Measurements from ENCODE around the gene YPEL1. TPM values are rescaled to one million over a fixed set of nuclear protein-coding genes. Genes with fewer than 3 reads are reported as not detected.

The YPEL1 gene
- total and polyA plus RNA-seq, 10 of the 15 experiments (the other 5 are each of a cell fraction or from before 2014, with no cell fraction given): 0.13 to 5.0 (median 1.6) TPM

- H4K20me1 ChIP-seq (ENCODE audit: control insufficient read depth, insufficient read depth): no peaks in the 10 kb centered on the region
- intact Hi-C loops (cut with micrococcal nuclease; ENCODE audit: unreplicated experiment) (no loop called here), in situ Hi-C loops (cut with MboI) (no loop called here)
- ChIA-PET RAD21 (ENCODE audit: unreplicated experiment) (interaction anchor here (1.0 to 1.6 kb wide), 2 partner anchors 8 to 112 kb away, joined by 4 read pairs; no protein-coding TSS in a partner anchor), SMC1A (ENCODE audit: uncharacterized antibody, unreplicated experiment) (interaction anchor here (1.0 to 2.4 kb wide), 2 partner anchors 9 to 57 kb away, joined by 3 to 8 read pairs; partner anchors contain the start of gene SDF2L1), POLR2A (interaction anchor here (1.4 kb wide), 2 partner anchors 9 to 74 kb away, joined by 3 to 4 read pairs; partner anchors contain the start of gene SDF2L1), CTCF (interaction anchor here (0.8 to 0.9 kb wide), 4 partner anchors 9 to 558 kb away, joined by 3 to 4 read pairs (median 3); partner anchors contain the start of gene SDF2L1)
- H3K9me3 ChIP-seq (replicated peaks; ENCODE audit: control insufficient read depth, insufficient read depth, low read length): no peaks in the 10 kb centered on the region
- H3K9ac ChIP-seq (ENCODE audit: control insufficient read depth, insufficient read depth, low read length): peak overlapping the region; percentile 95
- no peak for FAIRE-seq
- peak overlapping the region; percentile 73 for H3K4me3 ChIP-seq
- no peaks in the 10 kb centered on the region for H3K27me3 ChIP-seq (replicated peaks in 1 of 2; ENCODE audit: control insufficient read depth in 2 of 2, insufficient read depth in 2 of 2, low read length in 1 of 2)
- H3K79me2 ChIP-seq (ENCODE audit: control insufficient read depth, insufficient read depth, low read length): peaks cover 11% of the 10 kb centered on the region
- TF ChIP-seq IKZF2 (IDR thresholded peaks at IDR 0.05): 0 out of 4 replicates have a peak, but pooled peaks of 1 of the 2 experiments have one; percentile 8
- TF ChIP-seq NRF1 (conservative IDR thresholded peaks at IDR 0.05; ENCODE audit: low read depth, low read length): no peak
- TF ChIP-seq PKNOX1 (IDR thresholded peaks at IDR 0.05): no peak
- TF ChIP-seq LARP7 (IDR thresholded peaks at IDR 0.05): no peak
- TF ChIP-seq NFIC (IDR thresholded peaks at IDR 0.05; ENCODE audit: low read depth, low read length): no peak
- no peak for TF ChIP-seq SIX5 (IDR thresholded peaks at IDR 0.05; ENCODE audit: low read depth, low read length, severe bottlenecking)
- TF ChIP-seq CBFB (IDR thresholded peaks at IDR 0.05; ENCODE audit: low read depth): no peak; the same call in 1 of the 2 replicates
- peak; percentile 22 for ATAC-seq
- peak overlapping the region; percentile 93 for H3K4me2 ChIP-seq (ENCODE audit: control insufficient read depth, insufficient read depth)
- BruUV-seq (replicated peaks): TSS peak; percentile 84
- H3K4me1 ChIP-seq (ENCODE audit: control insufficient read depth, insufficient read depth, low read length): peaks cover 8% of the 10 kb centered on the region
- DNase-seq (ENCODE audit: low read depth, low spot score): no peak
- WGBS (ENCODE audit: insufficient coverage, insufficient replicate concordance, low lambda C conversion rate, missing lambda C conversion rate): 27% methylated on average over 6 of the region's 6 CpGs
- peak overlapping the region; percentile 88 for H2AFZ ChIP-seq (ENCODE audit: control insufficient read depth, low read depth, low read length)
- peak overlapping the region; percentile 89 for H3K27ac ChIP-seq (ENCODE audit: control insufficient read depth, insufficient read depth)
- peaks cover 3 to 6% of the 10 kb centered on the region in 2 experiments for H3K36me3 ChIP-seq (ENCODE audit: control insufficient read depth in 2 of 2, insufficient read depth in 2 of 2, low read length in 1 of 2)
Observed at GRCh38 chr22:21650823-21651520, 84.6 kb downstream of the YPEL1 start.

Data from GM12878 (cell line).